Neutrophil (primary cell): Measurements from ENCODE around the gene SLC16A9.

Experiments
- H3K27ac ChIP-seq: fragments of 200-600 bp; sonication (generic); 2 replicates; pipeline ENCODE4 v1.5.1; 2016; ENCODE audit warnings: mild to moderate bottlenecking, moderate library complexity
- H3K27me3 ChIP-seq: fragments of 200-600 bp; sonication (generic); 2 replicates; pipeline ENCODE4 v1.6.0; 2016; ENCODE audit warnings: mild to moderate bottlenecking
- H3K36me3 ChIP-seq: fragments of 200-600 bp; sonication (generic); 2 replicates; pipeline ENCODE4 v1.5.1; 2017
- H3K4me1 ChIP-seq, 2 experiments: fragments of 200-600 bp in 1 of 2; sonication (generic) in 1 of 2; 1 replicate in 1 of 2; 2 replicates in 1 of 2; pipeline versions ENCODE4 v1.5.1 to v1.6.1; 2013 to 2016; ENCODE audit warnings: low read depth in 1 of 2, low read length in 1 of 2, mild to moderate bottlenecking in 1 of 2, moderate library complexity in 1 of 2; ENCODE audit not compliant: control insufficient read depth in 1 of 2, insufficient read depth in 1 of 2
- H3K4me3 ChIP-seq, 2 experiments: fragments of 200-600 bp in 1 of 2; sonication (generic) in 1 of 2; 1 replicate in 1 of 2; 2 replicates in 1 of 2; pipeline ENCODE4 v1.5.1; 2013 to 2016; ENCODE audit warnings: low read depth in 1 of 2, low read length in 1 of 2, mild to moderate bottlenecking in 1 of 2, moderate library complexity in 1 of 2
- H3K9me3 ChIP-seq: fragments of 200-600 bp; sonication (generic); 2 replicates; pipeline ENCODE4 v1.5.1; 2016
- TF ChIP-seq, protein P1 (sequence below): fragments of 200-600 bp; sonication (generic); IDR thresholded peaks from 2 replicates; pipeline ENCODE4 v1.5.1; 2016; ENCODE audit warnings: antibody characterized with exemption

Gene SLC16A9

DNA sequence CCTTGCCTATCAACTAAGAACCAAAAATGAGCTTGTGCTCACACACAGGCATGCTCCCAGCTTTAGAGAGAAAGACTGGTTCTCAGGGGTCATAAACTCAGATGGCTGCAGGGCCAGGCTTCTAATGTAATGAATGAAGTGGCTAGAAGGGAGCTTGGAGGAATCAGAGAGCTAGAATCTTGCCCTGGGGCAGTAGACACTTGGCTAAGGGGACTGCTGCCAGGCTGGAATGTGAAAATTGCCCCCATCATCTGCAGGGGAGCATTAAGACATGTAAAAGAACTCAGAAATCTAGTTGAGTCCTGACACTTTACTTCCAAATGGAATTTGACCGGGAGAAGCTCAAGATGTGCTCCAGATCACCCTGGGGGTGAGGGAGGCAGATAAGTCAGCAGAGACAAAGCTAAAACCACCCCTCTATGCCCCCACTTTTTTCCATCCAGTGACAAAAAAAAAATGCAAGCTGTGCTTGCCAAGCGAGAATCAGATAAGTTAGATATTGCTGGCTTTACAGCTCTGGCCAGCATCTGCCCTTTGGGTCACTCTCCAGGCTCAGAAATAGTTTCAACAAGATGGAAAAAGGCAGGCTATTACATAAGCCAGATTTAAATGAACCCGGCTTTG, 2.3 kb upstream of the SLC16A9 start:
- Histone ChIP-seq H3K4me1 (peaks cover 0 to 7% of the 10 kb centered on the region in 2 experiments), H3K27me3 (peaks cover 68% of the 10 kb centered on the region), H3K4me3 (no peak overlapping the region), H3K27ac (no peak overlapping the region), H3K9me3 (no peaks in the 10 kb centered on the region), H3K36me3 (no peaks in the 10 kb centered on the region)
- TF ChIP-seq, protein P1, sequence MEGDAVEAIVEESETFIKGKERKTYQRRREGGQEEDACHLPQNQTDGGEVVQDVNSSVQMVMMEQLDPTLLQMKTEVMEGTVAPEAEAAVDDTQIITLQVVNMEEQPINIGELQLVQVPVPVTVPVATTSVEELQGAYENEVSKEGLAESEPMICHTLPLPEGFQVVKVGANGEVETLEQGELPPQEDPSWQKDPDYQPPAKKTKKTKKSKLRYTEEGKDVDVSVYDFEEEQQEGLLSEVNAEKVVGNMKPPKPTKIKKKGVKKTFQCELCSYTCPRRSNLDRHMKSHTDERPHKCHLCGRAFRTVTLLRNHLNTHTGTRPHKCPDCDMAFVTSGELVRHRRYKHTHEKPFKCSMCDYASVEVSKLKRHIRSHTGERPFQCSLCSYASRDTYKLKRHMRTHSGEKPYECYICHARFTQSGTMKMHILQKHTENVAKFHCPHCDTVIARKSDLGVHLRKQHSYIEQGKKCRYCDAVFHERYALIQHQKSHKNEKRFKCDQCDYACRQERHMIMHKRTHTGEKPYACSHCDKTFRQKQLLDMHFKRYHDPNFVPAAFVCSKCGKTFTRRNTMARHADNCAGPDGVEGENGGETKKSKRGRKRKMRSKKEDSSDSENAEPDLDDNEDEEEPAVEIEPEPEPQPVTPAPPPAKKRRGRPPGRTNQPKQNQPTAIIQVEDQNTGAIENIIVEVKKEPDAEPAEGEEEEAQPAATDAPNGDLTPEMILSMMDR: no peak

GRCh38 chr10:59708816-59709394, 745 bp downstream of the SLC16A9 start:
- H3K27ac ChIP-seq: no peak overlapping the region
- H3K27me3 ChIP-seq: peaks cover 68% of the 10 kb centered on the region
- no peaks in the 10 kb centered on the region for H3K9me3 ChIP-seq
- H3K4me3 ChIP-seq: peak overlapping the region in 1 of 2 experiments; percentile 12
- TF ChIP-seq, protein P1: no peak
- peaks cover 0 to 7% of the 10 kb centered on the region in 2 experiments for H3K4me1 ChIP-seq
- no peaks in the 10 kb centered on the region for H3K36me3 ChIP-seq

DNA sequence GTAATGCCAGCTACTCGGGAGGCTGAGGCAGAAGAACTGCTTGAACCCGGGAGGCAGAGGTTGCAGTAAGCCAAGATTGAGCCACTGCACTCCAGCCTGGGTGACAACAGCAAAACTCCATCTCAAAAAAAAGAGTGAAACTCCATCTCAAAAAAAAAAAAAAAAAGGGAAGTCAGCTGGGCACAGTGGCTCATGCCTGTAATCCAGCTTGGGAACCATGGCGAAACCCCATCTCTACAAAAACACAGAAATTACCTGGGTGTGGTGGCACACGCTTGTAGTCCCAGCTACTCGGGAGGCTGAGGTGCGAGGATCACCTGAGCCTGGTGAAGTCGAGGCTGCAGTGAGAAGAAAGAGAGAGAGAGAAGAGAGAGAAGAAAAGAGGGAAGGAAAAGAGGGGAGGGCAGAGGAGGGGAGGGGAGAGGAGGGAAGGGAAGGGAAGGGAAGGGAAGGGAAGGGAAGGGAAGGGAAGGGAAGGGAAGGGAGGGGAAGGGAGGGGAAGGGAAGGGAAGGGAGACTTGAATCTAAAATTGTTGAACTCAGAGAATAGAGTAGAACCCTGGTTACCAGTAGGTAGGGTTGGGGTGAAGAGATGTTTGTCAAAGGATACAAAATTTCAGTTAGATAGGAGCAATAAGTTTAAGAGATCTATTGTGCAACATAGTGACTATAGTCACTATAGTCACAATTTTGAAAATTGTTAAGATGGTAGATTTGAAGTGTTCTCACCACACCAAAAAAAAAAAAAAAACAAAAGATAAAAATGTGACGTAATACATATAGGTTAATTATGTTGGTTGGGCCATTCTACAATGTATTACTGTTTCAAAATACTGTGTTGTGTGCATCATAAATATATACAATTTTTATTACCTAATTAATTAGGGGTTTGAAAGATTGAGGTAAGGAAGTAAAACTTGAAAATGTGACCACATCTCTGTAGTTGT, 2.5 kb downstream of the SLC16A9 start:
- TF ChIP-seq, protein P1: no peak
- no peaks in the 10 kb centered on the region for H3K9me3 ChIP-seq
- H3K36me3 ChIP-seq: no peaks in the 10 kb centered on the region
- no peak overlapping the region for H3K27ac ChIP-seq
- H3K4me3 ChIP-seq: no peak overlapping the region
- H3K27me3 ChIP-seq: peaks cover 51% of the 10 kb centered on the region
- H3K4me1 ChIP-seq: peaks cover 0 to 7% of the 10 kb centered on the region in 2 experiments

GRCh38 chr10:59705931-59706330, 3.7 kb downstream of the SLC16A9 start:
- TF ChIP-seq, protein P1: no peak

GRCh38 chr10:59704630-59705029, 5.0 kb downstream of the SLC16A9 start:
- H3K4me1 ChIP-seq: peaks cover 0 to 5% of the 10 kb centered on the region in 2 experiments
- TF ChIP-seq, protein P1: no peak

More at GRCh38 chr10:59705931-59706330, 3.7 kb downstream of the SLC16A9 start:
- H3K27ac ChIP-seq: no peak overlapping the region
- H3K4me3 ChIP-seq: no peak overlapping the region
- H3K36me3 ChIP-seq: no peaks in the 10 kb centered on the region
- H3K9me3 ChIP-seq: no peaks in the 10 kb centered on the region
- peaks cover 0 to 7% of the 10 kb centered on the region in 2 experiments for H3K4me1 ChIP-seq
- peaks cover 39% of the 10 kb centered on the region for H3K27me3 ChIP-seq

More at GRCh38 chr10:59704630-59705029, 5.0 kb downstream of the SLC16A9 start:
- Histone ChIP-seq H3K27me3 (peaks cover 26% of the 10 kb centered on the region), H3K4me3 (no peak overlapping the region), H3K9me3 (no peaks in the 10 kb centered on the region), H3K27ac (no peak overlapping the region), H3K36me3 (no peaks in the 10 kb centered on the region)
